GDM1 (cell line): Measurements from ENCODE around the gene NME4.
A peak's percentile ranks its signal among the peaks of the same experiment; 100 is the strongest.
"Not testable (repeated sequence)": the region's sequence is repeated elsewhere in the genome, so short reads cannot be mapped to it uniquely, and the experiment has no call there.

ENCODE experiments used
- DNase-seq: peaks from one replicate; lab custom pipeline; 2025; lab: John Stamatoyannopoulos, UW

The NME4 gene

DNA sequence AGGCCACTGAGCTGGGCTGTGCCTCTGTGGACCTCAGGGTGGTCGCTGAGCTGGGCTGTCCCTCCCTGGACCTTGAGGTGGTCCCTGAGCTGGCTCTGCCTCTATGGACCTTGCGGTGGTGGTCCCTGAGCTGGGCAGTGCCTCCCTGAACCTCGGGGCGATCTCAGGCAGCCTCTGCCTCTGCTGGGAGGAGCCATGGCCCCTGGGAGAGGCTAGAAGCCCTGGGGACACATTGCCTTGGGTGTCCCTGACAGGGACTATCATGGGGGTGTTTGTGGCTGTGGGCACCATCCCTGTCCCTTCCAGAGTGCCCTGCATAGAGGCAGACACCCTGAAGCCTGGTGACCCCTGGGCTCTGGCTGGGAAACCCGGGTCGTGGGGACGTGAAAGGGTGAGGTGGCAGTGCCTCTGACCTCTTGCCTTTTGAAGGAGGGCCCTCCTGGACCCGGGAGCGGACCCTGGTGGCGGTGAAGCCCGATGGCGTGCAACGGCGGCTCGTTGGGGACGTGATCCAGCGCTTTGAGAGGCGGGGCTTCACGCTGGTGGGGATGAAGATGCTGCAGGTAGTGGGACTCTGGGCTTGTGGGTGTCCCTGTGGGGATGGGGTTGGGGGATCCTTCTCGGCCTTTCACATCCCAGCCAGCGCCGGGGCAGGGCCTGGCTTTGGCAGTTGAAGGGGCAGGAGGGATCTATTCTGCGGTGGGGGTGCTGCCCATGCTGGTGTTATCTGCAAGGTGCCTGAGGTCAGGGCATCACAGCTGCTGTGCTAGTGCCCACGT, 1.8 kb downstream of the NME4 start:
- no peak for DNase-seq

DNA sequence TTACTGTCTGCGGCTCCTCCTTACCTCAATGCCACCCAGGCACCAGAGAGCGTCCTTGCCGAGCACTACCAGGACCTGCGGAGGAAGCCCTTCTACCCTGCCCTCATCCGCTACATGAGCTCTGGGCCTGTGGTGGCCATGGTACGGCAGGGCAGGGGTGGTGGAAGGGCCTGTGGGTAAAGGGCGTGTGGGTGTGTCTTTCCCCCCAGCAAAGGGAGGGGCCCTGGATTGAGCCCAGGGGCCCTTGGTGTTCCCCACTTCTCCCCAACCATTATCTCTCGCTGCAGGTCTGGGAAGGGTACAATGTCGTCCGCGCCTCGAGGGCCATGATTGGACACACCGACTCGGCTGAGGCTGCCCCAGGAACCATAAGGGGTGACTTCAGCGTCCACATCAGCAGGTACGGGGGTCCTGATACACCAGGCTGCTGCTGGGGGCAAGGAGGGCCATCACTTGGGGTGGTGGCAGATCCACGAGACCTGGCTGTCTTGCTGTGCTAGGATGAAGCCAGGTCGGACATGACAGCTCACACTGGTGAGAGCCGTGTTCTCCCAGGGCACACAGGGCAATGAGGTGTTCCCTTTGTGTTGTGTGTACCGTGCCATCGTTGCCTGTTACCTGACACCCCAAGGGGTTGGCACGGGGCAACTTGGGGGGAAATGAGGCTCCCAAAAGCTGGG, 2.5 kb downstream of the NME4 start:
- DNase-seq = no peak

GRCh38 chr16:400061-400591, 3.1 kb downstream of the NME4 start:
- DNase-seq = no peak

DNA sequence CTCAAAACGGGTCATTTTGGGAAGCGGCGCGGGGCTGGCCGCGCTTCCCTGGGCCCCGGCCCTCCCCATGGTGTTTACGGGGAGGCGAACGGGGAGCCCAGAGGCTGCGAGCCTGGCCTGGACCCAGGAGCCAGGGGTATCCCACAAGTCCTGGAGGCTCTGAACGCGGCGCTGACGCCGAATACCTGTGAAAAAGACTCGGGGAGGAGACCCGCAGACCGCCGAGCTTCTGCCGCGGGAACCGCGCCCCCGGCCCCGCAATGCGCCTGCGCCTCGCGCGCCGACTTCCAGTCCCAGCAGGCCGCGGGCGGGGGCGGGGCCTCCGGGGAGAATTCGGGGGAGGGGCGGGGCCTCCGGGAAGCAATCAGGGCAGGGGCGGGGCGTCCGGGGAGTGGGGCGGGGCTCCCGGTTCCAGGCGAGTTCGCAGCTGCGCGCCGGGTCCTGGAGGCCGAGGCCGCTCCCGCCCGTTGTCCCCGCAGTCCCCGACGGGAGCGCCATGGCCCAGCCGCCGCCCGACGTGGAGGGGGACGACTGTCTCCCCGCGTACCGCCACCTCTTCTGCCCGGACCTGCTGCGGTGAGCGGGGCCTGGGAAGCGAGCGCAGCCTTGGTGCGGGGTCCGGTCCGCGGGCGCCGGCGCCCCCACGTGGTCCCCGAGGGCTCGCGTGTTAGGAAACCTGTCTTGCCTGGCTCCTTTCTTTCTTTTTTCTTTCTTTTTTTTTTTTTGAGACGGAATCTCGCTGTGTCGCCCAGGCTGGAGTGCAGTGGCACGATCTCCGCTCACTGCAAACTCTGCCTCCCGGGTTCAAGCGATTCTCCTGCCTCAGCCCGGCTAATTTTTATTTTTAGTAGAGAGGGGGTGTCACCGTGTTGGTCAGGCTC, 4.7 kb downstream of the NME4 start, which contains the start of gene DECR2:
Gene DECR2, plus strand, starts transcription at position 418 of the 881 bp plus-strand sequence. Its CDS starts 79 bp downstream, at position 497.
- peak; percentile 82 for DNase-seq

DNA sequence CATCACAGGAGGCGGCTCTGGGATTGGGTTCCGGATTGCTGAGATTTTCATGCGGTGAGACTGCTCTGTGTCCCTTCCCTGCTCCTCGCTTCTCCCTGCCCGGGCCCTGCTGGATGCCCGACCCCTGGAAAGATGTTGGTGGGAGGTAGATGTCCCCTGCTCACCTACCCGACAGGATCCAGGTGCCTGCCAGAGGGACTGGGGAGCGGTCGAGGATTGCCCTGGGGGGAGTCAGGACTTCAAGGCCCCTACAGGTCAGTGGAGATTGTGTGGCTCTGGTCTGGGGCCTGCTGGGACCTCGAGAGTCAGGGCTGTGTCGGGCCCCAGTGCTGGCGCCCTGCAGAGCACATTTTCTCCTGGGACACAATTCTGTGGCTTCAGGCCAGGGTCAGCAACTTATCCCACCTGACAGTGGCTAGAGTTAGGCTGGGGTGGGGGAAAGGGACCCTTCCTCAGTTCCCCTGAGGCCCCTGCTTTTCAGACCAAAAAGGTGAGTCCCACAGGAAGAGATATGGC, 8.0 kb downstream of the NME4 start:
- DNase-seq = no peak

- DNase-seq = no peak
Observed at GRCh38 chr16:405548-406506, 8.8 kb downstream of the NME4 start.

DNA sequence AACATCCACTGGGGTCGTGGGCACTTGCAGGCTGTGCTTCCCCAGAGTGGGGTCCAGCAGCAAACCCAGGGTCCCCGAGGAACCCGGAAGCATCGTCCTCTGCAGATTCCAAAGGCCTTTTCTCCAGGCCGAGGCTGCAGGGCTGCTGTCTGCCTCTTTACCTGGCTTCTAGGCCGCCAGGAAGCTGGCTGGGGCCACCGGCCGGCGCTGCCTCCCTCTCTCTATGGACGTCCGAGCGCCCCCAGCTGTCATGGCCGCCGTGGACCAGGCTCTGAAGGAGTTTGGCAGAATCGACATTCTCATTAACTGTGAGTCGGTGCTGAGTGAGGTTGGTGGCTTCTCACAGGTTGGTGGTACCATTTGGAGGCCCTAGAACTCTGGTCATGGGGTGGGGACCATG, 10.3 kb downstream of the NME4 start:
- DNase-seq = no peak

DNA sequence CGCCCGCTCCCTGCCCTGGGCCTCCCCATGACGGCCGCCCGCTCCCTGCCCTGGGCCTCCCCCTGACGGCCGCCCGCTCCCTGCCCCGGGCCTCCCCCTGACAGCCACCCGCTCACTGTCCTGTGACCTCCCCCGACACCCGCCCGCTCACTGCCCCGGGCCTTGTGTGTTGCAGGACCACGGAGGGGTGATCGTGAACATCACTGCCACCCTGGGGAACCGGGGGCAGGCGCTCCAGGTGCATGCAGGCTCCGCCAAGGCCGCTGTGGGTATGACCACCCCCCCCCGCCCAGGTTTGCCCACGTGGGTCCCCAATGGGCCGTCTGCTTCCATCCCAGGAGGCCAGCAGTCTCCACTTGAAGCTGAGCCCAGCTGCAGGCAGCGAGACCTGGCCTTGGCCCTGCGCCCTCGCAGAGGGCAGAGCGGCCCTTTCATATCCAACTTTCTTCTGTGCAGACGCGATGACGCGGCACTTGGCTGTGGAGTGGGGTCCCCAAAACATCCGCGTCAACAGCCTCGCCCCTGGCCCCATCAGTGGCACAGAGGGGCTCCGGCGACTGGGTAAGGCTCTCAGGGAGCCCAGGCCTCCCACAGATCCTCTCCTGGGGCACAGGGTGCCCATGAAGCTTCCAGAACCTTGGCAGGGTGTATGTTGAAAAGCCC, 13.6 kb downstream of the NME4 start:
- DNase-seq = no peak

DNA sequence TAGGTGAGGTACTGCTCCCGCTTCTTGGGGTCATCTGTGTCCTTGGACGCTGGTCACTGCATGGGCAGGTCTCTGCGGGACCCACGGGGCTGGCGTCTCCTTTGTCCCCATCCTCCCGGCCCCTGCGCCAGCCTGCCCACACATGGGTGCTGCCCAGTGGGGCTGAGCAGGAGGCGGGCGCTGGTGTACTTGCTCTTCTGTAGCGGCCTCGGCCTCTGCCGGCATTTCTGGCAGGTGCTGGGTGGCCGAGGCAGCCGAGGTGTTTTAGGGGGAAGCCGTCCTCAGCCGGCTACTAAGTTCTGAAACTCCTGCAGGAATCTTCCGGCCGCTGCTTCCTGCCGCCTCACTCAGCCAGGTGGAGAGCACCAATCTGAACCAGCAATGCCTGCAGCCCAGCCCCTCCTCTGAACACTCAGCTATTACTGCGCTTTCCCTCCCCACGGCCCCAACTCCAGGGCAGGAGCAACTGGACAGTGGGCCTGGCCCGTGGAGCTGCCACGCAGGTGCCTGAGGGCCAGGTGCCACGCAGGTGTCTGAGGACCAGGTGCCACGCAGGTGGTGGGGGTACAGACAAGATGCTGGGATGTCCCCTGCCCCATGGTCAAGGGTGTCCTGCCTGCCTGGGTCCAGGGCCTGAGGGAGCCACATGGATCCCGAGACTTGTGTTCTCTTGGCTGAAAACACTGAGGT, 14.7 kb downstream of the NME4 start:
- no peak for DNase-seq

DNA sequence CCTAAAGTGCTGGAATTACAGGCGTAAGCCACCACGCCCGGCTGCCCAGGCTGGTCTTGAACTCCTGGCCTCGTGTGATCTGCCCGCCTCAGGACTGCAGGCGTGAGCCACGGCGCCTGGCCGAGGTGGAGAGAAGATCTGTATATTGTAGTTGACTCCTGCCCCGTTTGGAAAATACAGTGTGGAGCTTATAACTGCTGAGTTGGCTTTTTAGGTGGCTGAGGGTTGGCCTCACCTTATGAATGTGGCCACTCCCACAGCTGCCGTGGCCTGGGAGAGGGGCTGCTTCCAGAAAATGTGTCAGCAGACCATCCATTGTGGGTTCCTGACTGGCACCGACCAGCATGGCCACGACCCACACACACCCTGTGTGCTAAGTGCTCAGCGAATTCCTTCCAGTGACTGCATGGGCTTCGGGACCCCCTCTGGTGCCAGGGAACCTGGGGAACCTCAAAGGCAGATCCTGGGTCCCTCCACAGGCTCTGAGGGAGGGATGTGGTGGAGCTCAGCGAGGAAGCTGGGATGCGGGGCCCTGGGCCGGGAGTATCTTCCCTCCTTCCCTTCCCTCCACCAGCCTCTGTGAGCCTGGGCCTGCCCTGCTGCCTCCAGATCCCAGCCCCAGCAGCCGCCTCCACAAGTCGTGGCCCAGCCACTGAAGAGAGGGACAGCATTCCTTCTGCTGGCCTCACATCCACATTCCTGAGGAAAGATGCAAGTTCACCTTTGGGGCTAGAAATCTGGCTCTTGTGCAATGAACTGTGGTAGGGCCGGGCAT, 17.6 kb downstream of the NME4 start:
- no peak for DNase-seq

GRCh38 chr16:415170-415498, 18.1 kb downstream of the NME4 start:
- DNase-seq = not testable (repeated sequence)

DNA sequence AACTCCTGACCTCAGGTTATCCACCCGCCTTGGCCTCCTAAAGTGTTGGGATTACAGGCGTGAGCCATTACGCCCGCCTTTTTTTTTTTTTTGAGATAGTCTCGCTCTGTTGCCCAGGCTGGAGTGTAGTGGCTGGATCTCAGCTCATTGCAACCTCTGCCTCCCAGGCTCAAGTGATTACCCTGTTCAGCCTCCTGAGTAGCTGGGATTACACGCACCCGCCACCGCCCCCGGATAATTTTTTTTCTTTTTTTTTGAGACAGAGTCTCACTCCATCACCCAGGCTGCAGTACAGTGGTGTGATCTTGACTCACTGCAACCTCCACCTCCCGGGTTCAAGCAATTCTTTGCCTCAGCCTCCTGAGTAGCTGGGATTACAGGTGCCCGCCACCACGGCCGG, 25.2 kb downstream of the NME4 start:
- DNase-seq = not testable (repeated sequence)

DNA sequence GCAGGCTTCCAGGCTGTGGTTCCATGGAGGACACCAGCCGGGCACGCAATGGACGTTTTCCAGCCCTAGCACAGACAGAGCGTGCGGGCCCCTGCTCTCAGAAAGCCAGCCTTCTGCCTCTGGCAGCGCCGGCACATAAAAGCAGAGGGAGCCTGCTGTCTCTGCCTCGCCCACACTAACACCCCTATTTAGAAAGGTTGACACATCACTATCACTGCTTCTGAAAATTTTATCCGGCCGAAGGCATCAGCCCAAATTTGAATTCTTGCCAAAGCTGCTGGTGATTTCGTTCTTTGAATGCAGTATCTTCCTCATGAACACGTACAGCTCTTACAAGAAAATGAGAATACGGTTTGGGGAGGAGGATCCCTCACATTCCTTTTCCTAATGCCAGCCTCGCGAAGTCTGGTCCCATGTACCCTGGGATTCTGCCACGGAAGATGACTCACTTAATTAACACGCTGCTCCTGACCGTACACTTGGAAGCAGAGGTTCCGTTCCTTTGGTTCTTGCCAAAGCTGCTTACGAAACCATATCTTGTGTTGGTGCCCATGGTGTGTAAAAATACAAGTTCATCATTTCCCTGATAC, 27.1 kb downstream of the NME4 start:
- no peak for DNase-seq

- no peak for DNase-seq
Observed at GRCh38 chr16:424623-425081, 27.7 kb downstream of the NME4 start.

- peak; percentile 80 for DNase-seq
Observed at GRCh38 chr16:425082-425718, 28.2 kb downstream of the NME4 start, which contains the start of gene RAB11FIP3. RAB11FIP3 (plus strand) TSS chr16:425649; CDS start chr16:426007, 358 bp downstream.

DNA sequence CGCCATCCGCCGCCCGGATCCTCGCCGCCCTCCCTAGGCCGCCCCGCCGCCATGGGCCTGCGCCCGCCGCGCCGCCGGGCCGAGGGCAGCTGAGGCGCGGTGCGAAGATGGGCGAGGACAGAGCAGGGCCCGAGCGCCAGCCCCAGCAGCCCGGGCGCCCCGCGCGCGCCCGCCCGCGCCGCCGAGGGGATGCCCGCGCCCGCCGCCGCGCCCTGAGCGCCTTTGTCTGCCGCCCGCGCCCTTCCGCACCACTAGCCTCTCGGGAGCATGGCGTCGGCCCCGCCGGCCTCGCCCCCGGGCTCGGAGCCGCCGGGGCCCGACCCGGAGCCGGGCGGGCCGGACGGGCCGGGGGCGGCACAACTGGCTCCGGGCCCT, 28.7 kb downstream of the NME4 start:
- no peak for DNase-seq

GRCh38 chr16:426115-426905, 29.3 kb downstream of the NME4 start:
- DNase-seq = no peak
